ENCODE data around the gene ATP23.

ATP23 gene, protein sequence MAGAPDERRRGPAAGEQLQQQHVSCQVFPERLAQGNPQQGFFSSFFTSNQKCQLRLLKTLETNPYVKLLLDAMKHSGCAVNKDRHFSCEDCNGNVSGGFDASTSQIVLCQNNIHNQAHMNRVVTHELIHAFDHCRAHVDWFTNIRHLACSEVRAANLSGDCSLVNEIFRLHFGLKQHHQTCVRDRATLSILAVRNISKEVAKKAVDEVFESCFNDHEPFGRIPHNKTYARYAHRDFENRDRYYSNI

DNA sequence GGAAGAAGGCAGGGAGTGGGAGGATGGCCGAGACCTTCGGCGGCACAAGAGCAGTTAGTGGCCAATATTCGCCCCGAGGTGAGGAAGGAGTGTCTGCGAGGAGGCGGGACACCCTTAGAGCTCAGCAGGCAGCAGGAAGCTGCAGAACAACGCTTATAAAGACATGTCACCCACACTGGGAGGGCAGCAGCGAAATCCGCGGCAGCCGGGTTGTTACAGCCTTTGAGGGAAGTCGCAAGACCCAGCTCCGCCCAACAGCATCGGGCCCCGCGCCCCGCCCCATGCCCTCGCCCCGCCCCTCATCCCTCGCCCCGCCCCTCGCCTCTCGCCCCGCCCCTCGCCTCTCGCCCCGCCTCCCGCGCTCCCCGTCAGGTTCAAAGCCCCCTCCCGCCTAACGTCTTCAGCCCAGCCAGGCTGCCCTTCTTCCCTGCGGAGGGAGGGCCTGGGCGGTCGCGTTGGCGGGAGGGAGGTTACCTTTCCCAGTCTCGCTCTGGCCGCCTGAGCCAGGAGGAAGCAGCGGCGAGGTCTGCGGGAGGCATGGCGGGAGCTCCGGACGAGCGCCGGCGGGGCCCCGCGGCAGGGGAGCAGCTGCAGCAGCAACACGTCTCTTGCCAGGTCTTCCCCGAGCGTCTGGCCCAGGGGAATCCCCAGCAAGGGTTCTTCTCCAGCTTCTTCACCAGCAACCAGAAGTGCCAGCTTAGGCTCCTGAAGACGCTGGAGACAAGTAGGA, at the start of gene ATP23:
TSS of gene ATP23 (plus strand) at position 403 of the 730 bp plus-strand sequence. CDS start at position 538, 135 bp downstream.
- peaks cover 5% of the 10 kb centered on the region for H3K4me1 ChIP-seq (ENCODE audit: control insufficient read depth, insufficient read depth, low read length, unreplicated experiment)

GRCh38 chr12:57892232-57892972, 49.0 kb upstream of the ATP23 start:
- Histone ChIP-seq H3K4me3 (ENCODE audit: low read depth, low read length) (no peak overlapping the region), H3K79me2 (ENCODE audit: control insufficient read depth, insufficient read depth, low read length, unreplicated experiment) (no peaks in the 10 kb centered on the region), H2AFZ (ENCODE audit: low read length, unreplicated experiment) (no peak overlapping the region), H3K27ac (ENCODE audit: low read depth, low read length) (no peak overlapping the region), H3K27me3 (ENCODE audit: insufficient read depth, low read length) (no peaks in the 10 kb centered on the region), H3K36me3 (ENCODE audit: insufficient read depth, low read length) (no peaks in the 10 kb centered on the region), H3K4me1 (ENCODE audit: control insufficient read depth, insufficient read depth, low read length, unreplicated experiment) (peaks cover 85% of the 10 kb centered on the region)

More for the DNA sequence above, at the start of gene ATP23:
- no peaks in the 10 kb centered on the region for H3K79me2 ChIP-seq (ENCODE audit: control insufficient read depth, insufficient read depth, low read length, unreplicated experiment)
- H3K27ac ChIP-seq (ENCODE audit: low read depth, low read length), result peak within 1 kb of the TSS; percentile 22; the same call in 1 of the 2 replicates
- H3K36me3 ChIP-seq (ENCODE audit: insufficient read depth, low read length), result no peaks in the 10 kb centered on the region
- H2AFZ ChIP-seq (ENCODE audit: low read length, unreplicated experiment), result peak within 1 kb of the TSS; percentile 100
- H3K4me3 ChIP-seq (ENCODE audit: low read depth, low read length), result peak within 1 kb of the TSS; percentile 82
- no peaks in the 10 kb centered on the region for H3K27me3 ChIP-seq (ENCODE audit: insufficient read depth, low read length)

DNA sequence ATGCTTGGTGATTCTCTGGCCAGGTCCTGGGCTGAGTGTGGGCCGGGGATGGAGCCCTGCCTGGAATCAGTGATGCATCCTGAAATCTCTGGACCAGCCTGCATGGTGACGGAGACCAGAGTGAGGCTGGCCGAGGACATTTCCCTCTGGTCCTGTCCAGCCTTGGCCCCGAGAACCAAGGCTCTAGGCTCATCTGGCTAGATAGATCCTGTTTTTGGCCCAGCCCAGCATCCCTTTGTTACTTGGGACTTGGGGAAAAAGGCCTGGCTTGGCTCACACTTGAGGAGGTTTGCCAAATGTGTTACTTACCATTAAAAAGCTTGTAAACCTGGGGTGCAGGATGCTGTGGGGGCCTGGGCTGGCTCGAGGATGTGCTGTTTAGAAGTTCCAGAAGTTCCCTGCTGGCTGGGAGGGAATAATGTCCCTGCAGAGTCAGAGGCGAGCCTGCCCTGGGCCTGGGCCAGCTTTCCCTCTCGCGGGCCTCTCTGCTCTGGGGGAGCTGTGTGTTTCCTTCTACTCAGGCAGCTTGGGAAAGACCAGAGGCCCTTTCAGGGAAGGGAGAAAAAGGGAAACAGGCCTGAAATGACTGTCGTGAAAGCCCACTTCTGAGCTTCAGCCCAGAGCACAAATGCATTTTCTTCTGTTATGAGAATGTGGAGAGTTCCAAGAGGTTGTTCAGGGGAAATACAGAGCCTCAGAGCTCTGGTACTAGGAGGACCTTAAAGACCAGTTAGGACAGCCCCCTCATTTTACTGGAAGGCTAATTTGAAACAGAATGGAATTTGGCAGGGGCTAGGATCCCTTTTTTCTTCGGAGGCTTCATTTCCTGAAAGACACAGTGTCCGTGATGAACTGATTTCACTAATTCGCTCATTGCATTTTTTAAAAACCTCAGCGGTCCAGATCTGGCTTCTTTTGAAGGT, 47.7 kb upstream of the ATP23 start:
- Histone ChIP-seq H2AFZ (ENCODE audit: low read length, unreplicated experiment) (peak overlapping the region; percentile 33), H3K4me1 (ENCODE audit: control insufficient read depth, insufficient read depth, low read length, unreplicated experiment) (peaks cover 85% of the 10 kb centered on the region)

GRCh38 chr12:57894399-57895292, 46.7 kb upstream of the ATP23 start:
- peaks cover 83% of the 10 kb centered on the region for H3K4me1 ChIP-seq (ENCODE audit: control insufficient read depth, insufficient read depth, low read length, unreplicated experiment)
- H3K27ac ChIP-seq (ENCODE audit: low read depth, low read length), result peak overlapping the region; percentile 83
- H3K4me3 ChIP-seq (ENCODE audit: low read depth, low read length), result peak overlapping the region; percentile 6; the same call in 1 of the 2 replicates
- H3K36me3 ChIP-seq (ENCODE audit: insufficient read depth, low read length), result no peaks in the 10 kb centered on the region
- peak overlapping the region; percentile 33 for H2AFZ ChIP-seq (ENCODE audit: low read length, unreplicated experiment)
- no peaks in the 10 kb centered on the region for H3K79me2 ChIP-seq (ENCODE audit: control insufficient read depth, insufficient read depth, low read length, unreplicated experiment)
- H3K27me3 ChIP-seq (ENCODE audit: insufficient read depth, low read length), result no peaks in the 10 kb centered on the region

More for the DNA sequence above, 47.7 kb upstream of the ATP23 start:
- H3K4me3 ChIP-seq (ENCODE audit: low read depth, low read length), result peak overlapping the region; percentile 40
- H3K79me2 ChIP-seq (ENCODE audit: control insufficient read depth, insufficient read depth, low read length, unreplicated experiment), result no peaks in the 10 kb centered on the region
- H3K36me3 ChIP-seq (ENCODE audit: insufficient read depth, low read length), result no peaks in the 10 kb centered on the region
- H3K27me3 ChIP-seq (ENCODE audit: insufficient read depth, low read length), result no peaks in the 10 kb centered on the region
- H3K27ac ChIP-seq (ENCODE audit: low read depth, low read length), result peak overlapping the region; percentile 83

DNA sequence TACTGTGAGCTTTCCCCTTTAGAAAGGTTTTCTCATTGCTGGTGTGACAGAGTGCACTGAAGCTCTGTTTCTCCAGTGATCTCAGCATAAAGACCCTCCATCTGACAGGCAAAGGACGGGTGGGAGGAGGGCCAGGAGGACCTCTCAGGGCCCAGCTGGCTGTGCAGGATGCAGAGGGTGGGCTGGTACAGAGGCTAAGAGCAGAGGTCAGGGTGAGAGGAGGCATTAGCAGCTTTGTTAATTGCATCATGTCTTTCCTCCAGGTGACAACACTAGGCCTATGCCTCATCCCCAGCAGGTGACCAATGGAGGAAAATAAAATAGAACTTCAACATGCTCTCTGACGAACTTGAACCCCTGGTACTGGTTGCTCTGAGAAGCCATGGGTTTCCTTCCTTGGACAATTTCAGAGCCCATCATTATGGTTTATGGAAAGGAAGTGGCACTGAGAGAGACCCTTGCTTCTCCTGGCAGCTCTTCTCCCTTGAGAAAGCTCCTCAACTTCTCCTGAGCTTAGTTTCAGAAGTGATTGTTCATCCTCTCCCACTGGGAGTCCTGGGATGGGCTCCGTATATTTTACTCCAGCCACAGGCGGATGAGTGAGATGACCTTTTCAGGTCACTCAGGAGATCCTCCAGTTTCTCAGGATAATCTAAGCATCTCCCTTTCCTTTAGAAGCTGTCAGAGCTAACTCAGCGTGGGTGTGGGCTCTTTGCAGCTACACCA, 45.8 kb upstream of the ATP23 start:
- H2AFZ ChIP-seq (ENCODE audit: low read length, unreplicated experiment), result peak overlapping the region; percentile 86
- H3K27ac ChIP-seq (ENCODE audit: low read depth, low read length), result peak overlapping the region; percentile 55
- no peaks in the 10 kb centered on the region for H3K79me2 ChIP-seq (ENCODE audit: control insufficient read depth, insufficient read depth, low read length, unreplicated experiment)
- H3K4me1 ChIP-seq (ENCODE audit: control insufficient read depth, insufficient read depth, low read length, unreplicated experiment), result peaks cover 74% of the 10 kb centered on the region
- H3K27me3 ChIP-seq (ENCODE audit: insufficient read depth, low read length), result no peaks in the 10 kb centered on the region
- H3K4me3 ChIP-seq (ENCODE audit: low read depth, low read length), result peak overlapping the region; percentile 75
- H3K36me3 ChIP-seq (ENCODE audit: insufficient read depth, low read length), result no peaks in the 10 kb centered on the region

DNA sequence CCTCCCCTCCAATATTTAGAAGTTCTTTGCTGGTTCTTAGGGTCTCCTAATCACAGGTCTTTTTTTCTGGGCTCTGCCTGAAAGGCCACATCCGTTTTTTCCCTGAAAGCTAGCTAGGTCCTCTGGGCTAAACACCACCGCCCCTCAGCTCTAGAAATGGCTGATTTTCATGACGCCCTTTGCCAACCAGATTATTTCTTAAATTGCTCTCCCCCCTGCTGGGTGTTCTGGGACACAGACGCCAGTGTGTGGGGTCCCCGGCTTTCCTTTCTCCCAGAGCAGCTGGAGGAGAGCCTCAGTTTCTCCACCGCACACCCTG, 45.3 kb upstream of the ATP23 start:
- Histone ChIP-seq H3K79me2 (ENCODE audit: control insufficient read depth, insufficient read depth, low read length, unreplicated experiment) (no peaks in the 10 kb centered on the region), H3K4me1 (ENCODE audit: control insufficient read depth, insufficient read depth, low read length, unreplicated experiment) (peaks cover 71% of the 10 kb centered on the region), H2AFZ (ENCODE audit: low read length, unreplicated experiment) (peak overlapping the region; percentile 86), H3K27ac (ENCODE audit: low read depth, low read length) (peak overlapping the region; percentile 55), H3K27me3 (ENCODE audit: insufficient read depth, low read length) (no peaks in the 10 kb centered on the region), H3K4me3 (ENCODE audit: low read depth, low read length) (peak overlapping the region; percentile 75), H3K36me3 (ENCODE audit: insufficient read depth, low read length) (no peaks in the 10 kb centered on the region)

DNA sequence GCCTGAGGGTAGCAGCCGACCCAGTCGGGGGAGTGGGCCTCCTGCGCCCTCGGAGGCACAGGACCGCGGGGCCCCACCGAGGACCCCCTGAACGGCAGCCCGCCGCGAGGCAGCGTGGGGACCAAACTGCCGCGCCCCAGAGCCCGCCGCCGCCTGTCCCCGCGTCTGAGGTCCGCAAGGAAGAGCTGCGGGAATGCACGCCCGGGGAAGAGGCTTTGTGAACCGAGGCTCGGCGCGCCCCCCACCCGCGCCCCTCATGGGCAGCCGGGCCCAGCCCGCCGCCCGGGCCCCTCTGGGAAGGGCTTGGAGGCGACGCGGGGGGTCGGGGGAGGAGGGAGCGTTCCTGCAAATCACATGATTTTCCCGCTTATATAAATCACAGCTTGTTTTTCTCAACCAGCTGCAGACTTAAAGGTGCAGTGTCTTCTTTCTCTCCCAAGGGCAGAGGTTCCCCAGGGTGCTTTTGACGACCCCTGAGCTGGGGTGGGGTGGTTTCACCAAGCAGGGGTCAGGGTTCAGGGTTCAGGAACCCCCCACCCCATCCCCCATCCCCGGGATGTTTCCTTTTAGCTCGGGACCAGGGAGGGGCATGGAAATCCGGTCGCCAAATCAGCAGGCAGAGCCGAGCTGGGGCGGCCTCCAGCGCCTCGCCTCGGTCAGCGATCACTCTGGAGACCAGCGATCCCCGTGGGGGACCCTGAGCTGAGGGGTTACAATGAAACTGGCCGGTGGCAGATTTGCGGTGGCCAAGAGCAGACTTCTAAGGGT, 44.7 kb upstream of the ATP23 start:
- no peaks in the 10 kb centered on the region for H3K27me3 ChIP-seq (ENCODE audit: insufficient read depth, low read length)

DNA sequence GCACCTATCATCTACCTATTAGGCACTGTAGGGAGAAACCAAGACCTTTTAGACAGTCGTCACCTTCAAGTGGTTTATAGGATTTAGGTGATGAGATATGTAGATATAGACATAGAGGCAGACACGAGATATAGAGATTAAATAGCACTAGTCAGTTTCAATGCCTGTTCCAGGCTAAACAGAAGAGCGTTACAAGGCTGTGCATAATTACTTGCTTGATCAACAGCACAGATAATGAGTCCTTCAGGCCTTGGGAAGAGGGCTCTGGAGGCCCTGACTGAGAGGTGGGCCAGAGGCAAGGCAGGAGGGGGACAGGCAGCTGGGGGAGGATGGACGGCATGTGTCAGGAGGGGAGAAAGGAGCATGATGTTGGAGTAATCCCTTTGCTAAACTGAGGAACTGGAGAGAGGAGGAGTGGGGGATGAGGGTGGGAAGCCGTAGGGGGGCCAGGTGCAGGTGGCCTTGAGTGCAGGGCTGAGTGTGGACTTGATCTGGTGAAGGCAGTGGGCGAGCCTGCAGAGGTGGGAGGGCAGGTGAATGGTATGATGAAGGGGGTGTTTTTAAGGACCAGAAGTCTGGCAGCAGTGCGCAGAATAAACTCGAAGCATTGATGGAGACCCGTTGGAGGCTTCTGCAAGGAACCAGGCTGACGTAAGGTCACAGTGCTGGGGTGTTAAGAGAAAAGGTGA, 43.9 kb upstream of the ATP23 start:
- Histone ChIP-seq H2AFZ (ENCODE audit: low read length, unreplicated experiment) (peak overlapping the region; percentile 86), H3K4me3 (ENCODE audit: low read depth, low read length) (peak overlapping the region; percentile 75), H3K79me2 (ENCODE audit: control insufficient read depth, insufficient read depth, low read length, unreplicated experiment) (no peaks in the 10 kb centered on the region), H3K4me1 (ENCODE audit: control insufficient read depth, insufficient read depth, low read length, unreplicated experiment) (peaks cover 61% of the 10 kb centered on the region), H3K27me3 (ENCODE audit: insufficient read depth, low read length) (no peaks in the 10 kb centered on the region), H3K36me3 (ENCODE audit: insufficient read depth, low read length) (no peaks in the 10 kb centered on the region), H3K27ac (ENCODE audit: low read depth, low read length) (no peak overlapping the region)

More for the DNA sequence above, 44.7 kb upstream of the ATP23 start:
- Histone ChIP-seq H3K27ac (ENCODE audit: low read depth, low read length) (peak overlapping the region; percentile 55), H3K36me3 (ENCODE audit: insufficient read depth, low read length) (no peaks in the 10 kb centered on the region), H2AFZ (ENCODE audit: low read length, unreplicated experiment) (peak overlapping the region; percentile 86), H3K79me2 (ENCODE audit: control insufficient read depth, insufficient read depth, low read length, unreplicated experiment) (no peaks in the 10 kb centered on the region), H3K4me3 (ENCODE audit: low read depth, low read length) (peak overlapping the region; percentile 75), H3K4me1 (ENCODE audit: control insufficient read depth, insufficient read depth, low read length, unreplicated experiment) (peaks cover 69% of the 10 kb centered on the region)
